A673 (cell line): Measurements from ENCODE around the gene AK5. TPM values are rescaled to one million over a fixed set of nuclear protein-coding genes. Genes with fewer than 3 reads are reported as not detected.

ENCODE experiments used
- BruUV-seq: library from RNA; stranded (reverse); fragments of 400-500 nt; replicated peaks from 2 replicates; lab custom pipeline; 2021; lab: Mats Ljungman, UMichigan
- CTCF ChIA-PET: fragments of 300-600 bp; sonication (Branson Sonifier 250); formaldehyde crosslinking; loops from one replicate; lab custom pipeline; 2022; ENCODE audit warnings: antibody characterized with exemption; lab: Charles Lee
- POLR2A ChIA-PET: fragments of 300-600 bp; sonication (Branson Sonifier 250); formaldehyde crosslinking; loops from one replicate; lab custom pipeline; 2022; ENCODE audit warnings: antibody characterized with exemption; ENCODE audit not compliant: low non-redundant PET; lab: Charles Lee
- DNase-seq: peaks from one replicate; pipeline ENCODE4 v3.0.0-alpha.2; 2015; ENCODE audit warnings: low spot score
- H3K27ac ChIP-seq: fragments of 200-600 bp; sonication (generic); 2 replicates; pipeline ENCODE4 v1.5.1; 2016; ENCODE audit warnings: mixed run types, low read depth, mild to moderate bottlenecking, mixed read lengths, antibody characterized with exemption, low read length; ENCODE audit not compliant: poor library complexity, severe bottlenecking
- H3K27me3 ChIP-seq: fragments of 200-600 bp; sonication (generic); replicated peaks from 2 replicates; pipeline ENCODE4 v1.6.1; 2017; ENCODE audit warnings: mixed run types, low read depth, mild to moderate bottlenecking, mixed read lengths, antibody characterized with exemption, low read length; ENCODE audit not compliant: insufficient read depth, poor library complexity
- H3K36me3 ChIP-seq: fragments of 200-600 bp; sonication (generic); 2 replicates; pipeline ENCODE4 v1.6.1; 2016; ENCODE audit warnings: mixed run types, mild to moderate bottlenecking, mixed read lengths, antibody characterized with exemption, low read length; ENCODE audit not compliant: insufficient read depth, poor library complexity, severe bottlenecking
- H3K4me1 ChIP-seq: fragments of 200-600 bp; sonication (generic); 2 replicates; pipeline ENCODE4 v1.6.1; 2017; ENCODE audit warnings: mixed run types, mild to moderate bottlenecking, mixed read lengths, antibody characterized with exemption, low read length; ENCODE audit not compliant: insufficient read depth, poor library complexity, severe bottlenecking
- H3K4me3 ChIP-seq: fragments of 200-600 bp; sonication (generic); 2 replicates; pipeline ENCODE4 v1.5.1; 2016; ENCODE audit warnings: low read depth, mixed run types, mild to moderate bottlenecking, mixed read lengths, low read length; ENCODE audit not compliant: poor library complexity, severe bottlenecking
- H3K9me3 ChIP-seq: fragments of 200-600 bp; sonication (generic); 2 replicates; pipeline ENCODE4 v1.6.1; 2016; ENCODE audit warnings: mixed run types, low read depth, mild to moderate bottlenecking, mixed read lengths, antibody characterized with exemption, low read length; ENCODE audit not compliant: poor library complexity, severe bottlenecking
- CTCF ChIP-seq: fragments of 300-800, 200-600 bp; sonication (generic); conservative IDR thresholded peaks from 2 replicates; pipeline ENCODE4 v1.5.1; 2017; ENCODE audit warnings: low read depth, mild to moderate bottlenecking, antibody characterized with exemption, low read length, moderate library complexity, mixed read lengths
- EZH2 ChIP-seq: fragments of 200-600 bp; sonication (generic); IDR thresholded peaks from 2 replicates; pipeline ENCODE4 v1.6.1; 2017; ENCODE audit warnings: borderline replicate concordance, low read depth, mild to moderate bottlenecking, mixed read lengths, antibody characterized with exemption, low read length; ENCODE audit not compliant: poor library complexity, severe bottlenecking
- intact Hi-C: fragments of 100-400 bp; cut with micrococcal nuclease; formaldehyde crosslinking; loops from one replicate; pipeline ENCODE4 v1.10.0; 2022; ENCODE audit not compliant: unreplicated experiment
- total RNA-seq: library from RNA; stranded (reverse); gene quantifications from 2 replicates; pipeline ENCODE4 v1.2.3, GENCODE V29; 2021

AK5 gene
- total RNA-seq, 1 experiment from 2014 or later = 0.47 TPM

- POLR2A ChIA-PET = no interaction called here
- Histone ChIP-seq H3K4me3 (no peak overlapping the region), H3K9me3 (no peaks in the 10 kb centered on the region), H3K27ac (no peak overlapping the region), H3K4me1 (peaks cover 12% of the 10 kb centered on the region), H3K36me3 (no peaks in the 10 kb centered on the region), H3K27me3 (no peaks in the 10 kb centered on the region)
- CTCF ChIA-PET = no interaction called here
- intact Hi-C loops = no loop called here
- TF ChIP-seq EZH2 = no peak
- TF ChIP-seq CTCF = no peak
- DNase-seq = no peak
- no TSS peak for BruUV-seq
Measured at GRCh38 chr1:77541162-77541545, 259.3 kb downstream of the AK5 start.

GRCh38 chr1:77542813-77543420, 261.1 kb downstream of the AK5 start:
- Histone ChIP-seq H3K27me3 (no peaks in the 10 kb centered on the region), H3K4me3 (no peak overlapping the region), H3K36me3 (no peaks in the 10 kb centered on the region), H3K9me3 (no peaks in the 10 kb centered on the region), H3K27ac (no peak overlapping the region), H3K4me1 (peaks cover 12% of the 10 kb centered on the region)
- intact Hi-C loops = no loop called here
- TF ChIP-seq EZH2 (no peak), CTCF (no peak)
- no peak for DNase-seq
- BruUV-seq = no TSS peak
- ChIA-PET CTCF (no interaction called here), POLR2A (no interaction called here)

GRCh38 chr1:77543822-77544448, 262.1 kb downstream of the AK5 start:
- Histone ChIP-seq H3K4me3 (no peak overlapping the region), H3K4me1 (peaks cover 15% of the 10 kb centered on the region), H3K9me3 (no peaks in the 10 kb centered on the region), H3K36me3 (no peaks in the 10 kb centered on the region), H3K27ac (no peak overlapping the region), H3K27me3 (no peaks in the 10 kb centered on the region)
- CTCF ChIA-PET = no interaction called here
- intact Hi-C loops = no loop called here
- POLR2A ChIA-PET = no interaction called here
- no TSS peak for BruUV-seq
- TF ChIP-seq CTCF (no peak), EZH2 (no peak)
- DNase-seq = no peak
